Lung (tissue), 16 donors: Measurements from ENCODE around the gene CAMK2B. TPM values are rescaled to one million over a fixed set of nuclear protein-coding genes. Genes with fewer than 3 reads are reported as not detected.

Source experiments
- ATAC-seq: fragments of 200-7000 bp; cut with Tn5 transposase; one replicate; pipeline ENCODE4 v1.9.1; 2020; ENCODE audit warnings: moderate number of reproducible peaks; ENCODE audit not compliant: insufficient read depth, low FRiP score
- DNase-seq, 3 donors: peaks; one replicate each; pipeline ENCODE4 v3.0.0-alpha.2; 2013 to 2017
- H3K27ac ChIP-seq, 2 donors: one replicate each; pipeline ENCODE4 v1.5.1; 2013; ENCODE audit warnings: mild to moderate bottlenecking in 2 of 2, moderate library complexity in 2 of 2, control low read depth in 1 of 2, inconsistent platforms in 1 of 2, low read depth in 1 of 2, low read length in 1 of 2
- H3K27me3 ChIP-seq, 3 donors: one replicate each; pipeline ENCODE4 v1.5.1; 2013; ENCODE audit warnings: low read length in 2 of 3; ENCODE audit not compliant: control insufficient read depth in 3 of 3, insufficient read depth in 3 of 3
- H3K36me3 ChIP-seq, 4 donors: one replicate each; pipeline ENCODE4 v1.5.1; 2013; ENCODE audit warnings: low read length in 4 of 4, mild to moderate bottlenecking in 1 of 4, moderate library complexity in 1 of 4; ENCODE audit not compliant: control insufficient read depth in 4 of 4, insufficient read depth in 4 of 4
- H3K4me1 ChIP-seq, 5 donors: one replicate each; pipeline ENCODE4 v1.5.1; 2013; ENCODE audit warnings: low read length in 5 of 5, mild to moderate bottlenecking in 2 of 5, moderate library complexity in 1 of 5; ENCODE audit not compliant: control insufficient read depth in 5 of 5, insufficient read depth in 5 of 5
- H3K4me3 ChIP-seq: one replicate; pipeline ENCODE4 v1.5.1; 2013; ENCODE audit warnings: mild to moderate bottlenecking, control low read depth, moderate library complexity
- H3K9ac ChIP-seq, 2 donors: one replicate each; pipeline ENCODE4 v1.5.1; 2013; ENCODE audit warnings: low read length in 2 of 2, control low read depth in 1 of 2; ENCODE audit not compliant: insufficient read depth in 1 of 2
- H3K9me3 ChIP-seq, 4 donors: one replicate each; pipeline ENCODE4 v1.5.1; 2013; ENCODE audit warnings: low read length in 3 of 4, mild to moderate bottlenecking in 1 of 4, moderate library complexity in 1 of 4; ENCODE audit not compliant: control insufficient read depth in 4 of 4, insufficient read depth in 3 of 4
- CTCF ChIP-seq: IDR thresholded peaks from 2 replicates; pipeline ENCODE4 v1.5.1; 2012; ENCODE audit warnings: mild to moderate bottlenecking; ENCODE audit errors: control extremely low read depth, extremely low read depth
- WGBS, 2 donors: extraction: QIAGEN DNeasy Blood & Tissue Kit; methylation state at CpG; one replicate each; pipeline ENCODE4 v1.1.7; 2013; 5-methylcytosine and 5-hydroxymethylcytosine counted together
- long read RNA-seq, 5 donors: transcript quantifications; one replicate each; lab custom pipeline, GENCODE V29; 2026
- polyA plus RNA-seq, 2 donors: library from polyadenylated mRNA; stranded (reverse); fragments of 200-250 nt; gene quantifications; one replicate each; pipeline ENCODE4 v1.2.1, GENCODE V29; 2013
- total RNA-seq, 2 donors: library from RNA; depleted of rRNA in 1 of 2; stranded (reverse); fragments of >200 nt in 1 of 2; gene quantifications; one replicate each; pipeline ENCODE4 v1.2.1, GENCODE V29; 2014 to 2021
- donor health status: control.
- donor health status: control.
- donor health status: Bipolar disorder and iron deficiency.
- donor health status: healthy.
- donor health status: DM: yes; HTN: yes; CAD: no.

CAMK2B gene
- total RNA-seq (under 1 TPM; 0.40 to 0.80 TPM), polyA plus RNA-seq (under 1 TPM; 0.12 to 0.25 TPM)
- long read RNA-seq, donor 1: 0 reads
- long read RNA-seq, donor 2: 0 reads
- long read RNA-seq, donor 3: 0 reads
- long read RNA-seq, donor 4: 0 reads
- long read RNA-seq, donor 5: 0 reads

GRCh38 chr7:44325201-44325671, at the start of gene CAMK2B:
CAMK2B (minus strand) TSS chr7:44325594; CDS start chr7:44325421, 173 bp downstream.
- no peak for TF ChIP-seq CTCF
- peak within 1 kb of the TSS; percentile 18 for H3K4me3 ChIP-seq
- H3K27me3 ChIP-seq: peaks cover 13 to 43% (median 18%) of the 10 kb centered on the region in 3 donors
- no peaks in the 10 kb centered on the region for H3K9me3 ChIP-seq
- H3K36me3 ChIP-seq: no peaks in the 10 kb centered on the region
- no peak within 1 kb of the TSS for H3K9ac ChIP-seq
- peaks cover 0 to 7% (median 0%) of the 10 kb centered on the region in 5 donors for H3K4me1 ChIP-seq
- peak within 1 kb of the TSS in 1 of 2 donors; percentile 92 for H3K27ac ChIP-seq
- WGBS, 2 donors: 1% methylated on average over 32 to 85 of the region's 85 CpGs
- DNase-seq (no peak), ATAC-seq (no peak)

GRCh38 chr7:44374007-44374763, 48.8 kb upstream of the CAMK2B start:
- ATAC-seq: no peak
- H3K9ac ChIP-seq: no peak overlapping the region
- no peaks in the 10 kb centered on the region for H3K9me3 ChIP-seq
- DNase-seq: no peak
- H3K4me1 ChIP-seq: no peaks in the 10 kb centered on the region
- no peak overlapping the region for H3K27ac ChIP-seq
- 76 to 78% methylated on average over 12 of the region's 12 CpGs for WGBS, 2 donors
- no peaks in the 10 kb centered on the region for H3K36me3 ChIP-seq
- no peaks in the 10 kb centered on the region for H3K27me3 ChIP-seq
- no peak overlapping the region for H3K4me3 ChIP-seq
- TF ChIP-seq CTCF: no peak

GRCh38 chr7:44373418-44373740, 48.0 kb upstream of the CAMK2B start:
- no peak for DNase-seq

More at GRCh38 chr7:44373418-44373740, 48.0 kb upstream of the CAMK2B start:
- no peak overlapping the region for H3K27ac ChIP-seq
- H3K4me3 ChIP-seq: no peak overlapping the region
- WGBS, 2 donors: 80 to 85% methylated on average over 2 of the region's 2 CpGs
- no peaks in the 10 kb centered on the region for H3K36me3 ChIP-seq
- H3K4me1 ChIP-seq: no peaks in the 10 kb centered on the region
- H3K9me3 ChIP-seq: peaks cover 0 to 3% (median 0%) of the 10 kb centered on the region in 4 donors
- H3K27me3 ChIP-seq: peaks cover 0 to 2% (median 0%) of the 10 kb centered on the region in 3 donors
- ATAC-seq: no peak
- H3K9ac ChIP-seq: no peak overlapping the region
- TF ChIP-seq CTCF: no peak
